ENCODE data around the gene TNFAIP2. TPM values are rescaled to one million over a fixed set of nuclear protein-coding genes. Genes with fewer than 3 reads are reported as not detected.

TNFAIP2 gene
- total and polyA plus RNA-seq, 4 donors = 8.9 to 32.0 (median 22.4) TPM

- Histone ChIP-seq H3K27me3 (ENCODE audit: control insufficient read depth in 4 of 4, insufficient read depth in 4 of 4, low read length in 3 of 4) (no peaks in the 10 kb centered on the region), H3K4me1 (ENCODE audit: control insufficient read depth in 4 of 4, insufficient read depth in 4 of 4, low read length in 3 of 4) (no peaks in the 10 kb centered on the region), H3K4me3 (ENCODE audit: low read depth in 1 of 3, low read length in 3 of 3) (no peak overlapping the region), H3K36me3 (ENCODE audit: control insufficient read depth in 4 of 4, insufficient read depth in 3 of 4, low read depth in 1 of 4, low read length in 3 of 4) (no peaks in the 10 kb centered on the region), H3K9ac (ENCODE audit: low read depth in 1 of 2, low read length in 2 of 2) (no peak overlapping the region), H3K9me3 (ENCODE audit: control insufficient read depth in 4 of 4, low read length in 3 of 4) (no peaks in the 10 kb centered on the region), H3K27ac (ENCODE audit: low read depth in 1 of 2, low read length in 2 of 2) (no peak overlapping the region)
- 78% methylated on average over 6 of the region's 6 CpGs for WGBS
- DNase-seq (ENCODE audit: low spot score) = no peak
- TF ChIP-seq CTCF (IDR thresholded peaks at IDR 0.05; ENCODE audit: low read depth, low read length, missing input control) (no peak), RXRA (IDR thresholded peaks at IDR 0.05) (no peak), SP1 (IDR thresholded peaks at IDR 0.05) (no peak), JUND (IDR thresholded peaks at IDR 0.05) (no peak), EGR1 (IDR thresholded peaks at IDR 0.05; ENCODE audit: low read depth in 2 of 2) (no peak), HNF4A (conservative IDR thresholded peaks at IDR 0.05) (no peak)
Observed at GRCh38 chr14:103143506-103143905, 20.2 kb downstream of the TNFAIP2 start.

- no peaks in the 10 kb centered on the region for H3K9me3 ChIP-seq (ENCODE audit: control insufficient read depth in 4 of 4, low read length in 3 of 4)
- 79% methylated on average over 4 of the region's 4 CpGs for WGBS
- no peaks in the 10 kb centered on the region for H3K36me3 ChIP-seq (ENCODE audit: control insufficient read depth in 4 of 4, insufficient read depth in 3 of 4, low read depth in 1 of 4, low read length in 3 of 4)
- H3K27me3 ChIP-seq (ENCODE audit: control insufficient read depth in 4 of 4, insufficient read depth in 4 of 4, low read length in 3 of 4) = no peaks in the 10 kb centered on the region
- H3K4me3 ChIP-seq (ENCODE audit: low read depth in 1 of 3, low read length in 3 of 3) = no peak overlapping the region
- TF ChIP-seq SP1 (IDR thresholded peaks at IDR 0.05) (no peak), HNF4G (IDR thresholded peaks at IDR 0.05) (no peak), MAX (IDR thresholded peaks at IDR 0.05) (no peak), FOXA2 (IDR thresholded peaks at IDR 0.05) (no peak), EGR1 (IDR thresholded peaks at IDR 0.05; ENCODE audit: low read depth in 2 of 2) (no peak), HNF4A (conservative IDR thresholded peaks at IDR 0.05) (no peak), TAF1 (conservative IDR thresholded peaks at IDR 0.05) (no peak), GABPA (IDR thresholded peaks at IDR 0.05 in 1 of 2, conservative IDR thresholded peaks at IDR 0.05 in 1 of 2) (no peak), RXRA (IDR thresholded peaks at IDR 0.05) (no peak), ATF3 (IDR thresholded peaks at IDR 0.05) (no peak), YY1 (IDR thresholded peaks at IDR 0.05) (no peak)
- H3K4me1 ChIP-seq (ENCODE audit: control insufficient read depth in 4 of 4, insufficient read depth in 4 of 4, low read length in 3 of 4) = no peaks in the 10 kb centered on the region
- DNase-seq (ENCODE audit: low spot score) = no peak
- no peak overlapping the region for H3K27ac ChIP-seq (ENCODE audit: low read depth in 1 of 2, low read length in 2 of 2)
- H3K9ac ChIP-seq (ENCODE audit: low read depth in 1 of 2, low read length in 2 of 2) = no peak overlapping the region
Observed at GRCh38 chr14:103144085-103144484, 20.8 kb downstream of the TNFAIP2 start.

- Histone ChIP-seq H3K27me3 (ENCODE audit: control insufficient read depth in 4 of 4, insufficient read depth in 4 of 4, low read length in 3 of 4) (no peaks in the 10 kb centered on the region), H3K4me1 (ENCODE audit: control insufficient read depth in 4 of 4, insufficient read depth in 4 of 4, low read length in 3 of 4) (no peaks in the 10 kb centered on the region), H3K4me3 (ENCODE audit: low read depth in 1 of 3, low read length in 3 of 3) (no peak overlapping the region), H3K27ac (ENCODE audit: low read depth in 1 of 2, low read length in 2 of 2) (no peak overlapping the region), H3K9ac (ENCODE audit: low read depth in 1 of 2, low read length in 2 of 2) (no peak overlapping the region), H3K9me3 (ENCODE audit: control insufficient read depth in 4 of 4, low read length in 3 of 4) (no peaks in the 10 kb centered on the region), H3K36me3 (ENCODE audit: control insufficient read depth in 4 of 4, insufficient read depth in 3 of 4, low read depth in 1 of 4, low read length in 3 of 4) (no peaks in the 10 kb centered on the region)
- DNase-seq (ENCODE audit: low spot score) = no peak
- 91% methylated on average over 19 of the region's 19 CpGs for WGBS
- TF ChIP-seq TAF1 (conservative IDR thresholded peaks at IDR 0.05) (no peak), JUND (IDR thresholded peaks at IDR 0.05) (no peak), REST (IDR thresholded peaks at IDR 0.05) (no peak), YY1 (IDR thresholded peaks at IDR 0.05) (no peak)
Observed at GRCh38 chr14:103146141-103146709, 23.0 kb downstream of the TNFAIP2 start.

All from liver (tissue), 9 donors.